Small intestine (tissue), 7 donors: ENCODE measurements around the gene FOXO3. TPM values are rescaled to one million over a fixed set of nuclear protein-coding genes. Genes with fewer than 3 reads are reported as not detected.

ENCODE experiments used
- DNase-seq, 2 donors: peaks; one replicate each; pipeline versions ENCODE4 v3.0.0 to v3.0.0-alpha.2; 2013
- FAIRE-seq: peaks from 2 replicates; lab custom pipeline; 2012; peaks lifted over from hg19 to GRCh38; lab: Jason Lieb, UNC
- H3K27ac ChIP-seq, 3 donors: one replicate each; pipeline ENCODE4 v1.5.1; 2013; ENCODE audit warnings: low read length in 2 of 3, mild to moderate bottlenecking in 2 of 3, control low read depth in 1 of 3, inconsistent platforms in 1 of 3, low read depth in 1 of 3, moderate library complexity in 1 of 3
- H3K27me3 ChIP-seq, 3 donors: one replicate each; pipeline ENCODE4 v1.6.1; 2013; ENCODE audit warnings: low read length in 3 of 3, inconsistent platforms in 1 of 3; ENCODE audit not compliant: control insufficient read depth in 3 of 3, insufficient read depth in 3 of 3
- H3K36me3 ChIP-seq, 3 donors: one replicate each; pipeline ENCODE4 v1.6.1; 2013; ENCODE audit warnings: low read length in 3 of 3, inconsistent platforms in 1 of 3, low read depth in 1 of 3, mild to moderate bottlenecking in 1 of 3, moderate library complexity in 1 of 3; ENCODE audit not compliant: control insufficient read depth in 3 of 3, insufficient read depth in 2 of 3
- H3K4me1 ChIP-seq, 3 donors: one replicate each; pipeline ENCODE4 v1.6.1; 2013; ENCODE audit warnings: low read length in 2 of 3, inconsistent platforms in 1 of 3, low read depth in 1 of 3, mild to moderate bottlenecking in 1 of 3, moderate library complexity in 1 of 3; ENCODE audit not compliant: control insufficient read depth in 3 of 3, insufficient read depth in 2 of 3
- H3K4me3 ChIP-seq, 3 donors: one replicate each; pipeline ENCODE4 v1.5.1; 2013; ENCODE audit warnings: low read length in 3 of 3, control low read depth in 1 of 3, inconsistent platforms in 1 of 3, low read depth in 1 of 3, mild to moderate bottlenecking in 1 of 3, moderate library complexity in 1 of 3
- H3K9me3 ChIP-seq, 2 donors: one replicate each; pipeline ENCODE4 v1.6.1; 2013; ENCODE audit warnings: low read depth in 1 of 2, low read length in 1 of 2; ENCODE audit not compliant: control insufficient read depth in 2 of 2, insufficient read depth in 1 of 2
- WGBS, 3 donors: extraction: QIAGEN DNeasy Blood & Tissue Kit; methylation state at CpG; one replicate each; pipeline ENCODE4 v1.1.7; 2013; 5-methylcytosine and 5-hydroxymethylcytosine counted together
- polyA plus RNA-seq, 4 donors: library from polyadenylated mRNA; stranded (reverse) in 3 of 4; unstranded in 1 of 4; fragments of 200-250 nt in 3 of 4; fragments of 120-200 nt in 1 of 4; gene quantifications; one replicate each; pipeline versions ENCODE4 v1.2.1 to v1.2.3, GENCODE V29; 2013
- donor health status: healthy with polysubstance abuse.
- donor health status: control.
- donor health status: control.
- donor health status: Bipolar disorder and iron deficiency.
- donor health status: healthy.

The FOXO3 gene
- polyA plus RNA-seq, 4 donors = 8.7 to 40.4 (median 14.3) TPM

DNA sequence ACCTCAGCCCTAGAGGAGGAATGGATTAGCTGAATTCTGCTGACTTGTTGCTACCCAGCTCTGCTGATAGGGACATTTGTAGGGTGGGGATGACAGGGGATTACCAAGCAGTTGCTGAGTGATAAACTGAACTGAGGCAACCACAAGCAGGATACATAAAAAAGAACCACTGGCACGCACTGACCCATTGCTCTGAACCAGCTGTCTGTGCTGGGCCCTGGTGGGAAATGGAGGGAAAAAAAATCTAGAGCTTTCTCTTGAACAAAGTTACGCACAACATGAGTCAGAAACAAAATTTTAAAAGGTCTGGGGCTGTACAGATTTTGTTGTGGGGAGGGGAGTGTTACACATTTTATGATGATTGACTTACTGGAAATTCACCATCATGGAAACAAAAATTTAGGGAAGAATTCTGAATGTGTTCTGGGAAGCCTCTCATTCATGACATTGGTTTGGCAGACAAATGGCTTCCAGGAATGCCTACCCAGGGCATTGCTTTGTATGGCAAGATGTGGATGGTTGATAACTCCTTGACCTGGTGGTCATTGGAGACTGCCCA lies 37.7 kb downstream of the FOXO3 start:
- DNase-seq (no peak), FAIRE-seq (no peak)
- H3K9me3 ChIP-seq = no peaks in the 10 kb centered on the region
- H3K4me1 ChIP-seq = peaks cover 0 to 17% (median 2%) of the 10 kb centered on the region in 3 donors
- peak overlapping the region in 1 of 3 donors; percentile 75 for H3K27ac ChIP-seq
- H3K36me3 ChIP-seq = peaks cover 0 to 7% (median 0%) of the 10 kb centered on the region in 3 donors
- no peak overlapping the region for H3K4me3 ChIP-seq
- no peaks in the 10 kb centered on the region for H3K27me3 ChIP-seq
- 69 to 91% (median 74%) methylated on average over 2 of the region's 2 CpGs for WGBS, 3 donors

DNA sequence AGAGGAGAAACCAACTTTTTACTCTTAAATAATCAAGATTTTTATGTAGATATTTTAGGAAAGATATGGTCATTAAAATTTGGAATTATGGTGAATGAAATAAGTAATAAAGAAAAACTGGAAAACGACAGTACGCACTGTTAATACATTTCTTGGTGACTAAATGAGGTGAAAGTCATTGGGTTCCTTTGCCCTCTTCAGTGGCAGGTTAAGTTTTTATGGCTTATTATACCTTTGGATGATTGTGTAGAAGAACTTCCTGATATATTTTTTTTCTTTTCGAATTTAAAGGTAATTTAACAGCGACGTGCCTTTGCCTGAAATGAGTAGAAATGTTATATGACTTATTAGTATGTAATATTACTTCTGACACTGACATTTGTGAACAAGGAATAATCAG lies 43.4 kb downstream of the FOXO3 start:
- Histone ChIP-seq H3K4me3 (no peak overlapping the region), H3K4me1 (peaks cover 0 to 21% (median 8%) of the 10 kb centered on the region in 3 donors), H3K27ac (no peak overlapping the region), H3K27me3 (no peaks in the 10 kb centered on the region), H3K9me3 (no peaks in the 10 kb centered on the region), H3K36me3 (no peaks in the 10 kb centered on the region)
- DNase-seq = no peak
- 69 to 79% (median 78%) methylated on average over 5 of the region's 5 CpGs for WGBS, 3 donors
- no peak for FAIRE-seq

DNA sequence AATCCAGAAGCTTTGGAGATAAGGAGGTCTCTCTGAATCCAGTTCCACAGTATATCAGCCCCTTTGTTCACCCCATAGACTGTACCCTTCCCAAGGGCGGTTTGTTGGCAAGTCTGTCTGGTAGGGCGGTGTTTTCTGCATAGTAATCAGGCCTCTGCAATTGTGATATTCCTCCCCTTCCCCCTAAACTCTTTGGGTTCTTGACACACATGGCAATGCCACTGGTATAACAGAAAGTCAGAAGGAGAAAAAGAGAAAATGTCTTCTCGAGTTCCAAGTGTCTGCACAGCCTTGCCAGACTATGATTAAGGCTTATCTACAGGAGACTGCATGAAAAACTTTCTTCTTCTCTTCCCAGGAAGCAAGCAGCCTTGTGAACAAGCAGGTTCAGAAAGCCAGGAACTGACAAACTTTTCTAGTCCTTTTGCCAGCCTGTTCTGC lies 45.6 kb downstream of the FOXO3 start:
- no peaks in the 10 kb centered on the region for H3K9me3 ChIP-seq
- DNase-seq (no peak), FAIRE-seq (no peak)
- 55 to 63% (median 61%) methylated on average over 3 of the region's 3 CpGs for WGBS, 3 donors
- no peaks in the 10 kb centered on the region for H3K27me3 ChIP-seq
- peaks cover 0 to 28% (median 11%) of the 10 kb centered on the region in 3 donors for H3K4me1 ChIP-seq
- H3K27ac ChIP-seq = no peak overlapping the region
- no peak overlapping the region for H3K4me3 ChIP-seq
- H3K36me3 ChIP-seq = no peaks in the 10 kb centered on the region

DNA sequence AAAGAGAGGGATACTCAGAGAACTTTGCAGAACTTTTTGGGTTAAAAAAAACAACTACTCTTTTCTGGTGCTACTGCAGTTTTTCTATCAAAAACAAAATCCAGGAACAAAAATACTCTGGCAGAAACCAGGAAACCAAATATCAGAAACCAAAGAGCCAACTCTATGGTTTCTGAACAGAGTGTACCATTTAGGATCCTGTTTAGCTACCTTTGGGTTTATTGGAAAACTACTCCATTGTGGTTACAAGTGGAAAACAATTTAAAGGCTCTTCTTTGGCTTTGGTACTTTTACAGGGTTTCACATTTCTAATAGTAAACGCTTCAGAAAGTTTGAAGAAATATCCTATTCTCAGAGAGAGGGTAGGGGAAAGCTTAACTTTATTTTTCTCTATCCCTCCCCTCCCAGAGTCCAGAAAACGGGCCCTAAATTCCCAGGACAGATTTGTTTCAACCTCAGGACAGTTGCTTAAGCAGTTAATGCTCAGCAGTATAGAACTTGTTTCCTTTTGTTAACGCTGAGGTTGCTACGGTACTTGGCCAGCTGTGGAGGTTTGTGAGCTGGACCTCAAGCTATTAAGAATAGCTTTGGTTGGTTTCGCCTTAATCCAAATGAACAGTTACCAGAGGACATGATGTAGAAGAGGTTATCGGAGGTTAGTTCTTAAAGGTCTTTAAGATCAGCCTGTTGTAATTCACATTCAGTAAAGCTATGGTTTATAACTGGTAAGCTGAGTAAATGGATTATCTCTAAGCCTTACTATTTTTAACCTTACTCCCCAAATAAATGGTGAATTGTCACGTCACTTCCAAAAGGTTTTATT lies 47.9 kb downstream of the FOXO3 start:
- H3K27me3 ChIP-seq = no peaks in the 10 kb centered on the region
- DNase-seq (no peak), FAIRE-seq (no peak)
- H3K27ac ChIP-seq = peak overlapping the region in 1 of 3 donors; percentile 11
- no peak overlapping the region for H3K4me3 ChIP-seq
- H3K36me3 ChIP-seq = no peaks in the 10 kb centered on the region
- H3K4me1 ChIP-seq = peaks cover 0 to 28% (median 11%) of the 10 kb centered on the region in 3 donors
- peaks cover 0 to 5% of the 10 kb centered on the region in 2 donors for H3K9me3 ChIP-seq
- 72 to 90% (median 83%) methylated on average over 7 of the region's 7 CpGs for WGBS, 3 donors

DNA sequence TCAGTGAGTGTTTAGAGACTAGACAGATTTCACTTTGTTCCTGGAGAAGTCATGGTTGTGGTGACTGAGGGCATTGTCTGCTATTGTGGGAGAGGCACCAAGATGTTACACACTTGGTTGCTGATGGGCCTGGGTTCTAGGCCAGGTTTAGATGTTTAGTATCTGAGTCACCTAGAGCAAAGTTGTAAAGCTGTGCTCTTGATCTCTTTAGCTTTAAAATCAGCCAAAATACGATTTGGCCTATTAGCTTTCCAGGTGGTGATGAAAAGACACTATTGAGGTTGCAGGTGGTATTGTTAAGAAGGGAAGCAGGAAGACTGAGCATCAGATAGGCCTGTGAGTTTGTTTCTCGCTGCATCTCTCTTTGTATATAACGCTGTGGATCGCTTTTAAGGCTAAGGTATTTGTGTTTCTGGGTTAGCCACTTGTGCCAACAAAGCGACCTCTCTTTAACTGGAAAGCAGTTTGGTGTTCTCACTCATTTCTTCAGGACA lies 48.6 kb downstream of the FOXO3 start:
- H3K27ac ChIP-seq = peak overlapping the region in 1 of 3 donors; percentile 66
- peaks cover 0 to 28% (median 11%) of the 10 kb centered on the region in 3 donors for H3K4me1 ChIP-seq
- H3K9me3 ChIP-seq = peaks cover 0 to 5% of the 10 kb centered on the region in 2 donors
- no peaks in the 10 kb centered on the region for H3K36me3 ChIP-seq
- FAIRE-seq (no peak), DNase-seq (no peak)
- H3K4me3 ChIP-seq = no peak overlapping the region
- H3K27me3 ChIP-seq = no peaks in the 10 kb centered on the region
- whole genome bisulfite sequencing, 3 donors = 86 to 91% (median 89%) methylated on average over 5 of the region's 5 CpGs

DNA sequence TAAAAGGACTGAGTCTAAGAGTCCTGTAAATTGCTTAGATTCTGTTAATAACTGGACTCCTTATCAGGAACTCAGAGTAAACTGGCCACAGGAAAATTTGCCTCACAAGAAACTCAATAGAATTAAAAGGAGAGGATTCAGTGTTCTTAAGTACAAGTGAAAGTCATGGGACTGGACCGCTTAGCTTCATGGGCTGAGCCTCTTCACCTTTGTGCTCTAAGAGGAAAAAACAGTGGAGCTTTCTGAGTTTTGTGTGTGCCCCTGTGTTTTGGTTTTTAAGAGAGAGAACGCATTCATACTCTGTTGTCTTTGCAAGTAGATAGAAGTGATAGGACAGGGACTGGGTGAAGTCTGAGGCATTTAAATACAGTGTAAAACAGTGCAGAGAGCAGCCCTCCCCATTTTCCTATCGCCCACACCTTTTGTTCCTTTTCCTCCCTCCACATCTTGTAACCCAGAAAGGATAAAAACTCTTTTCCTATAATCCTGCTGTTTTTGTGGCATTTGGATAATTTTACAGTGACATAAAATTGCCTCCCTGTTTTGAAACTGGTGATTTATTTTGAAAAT lies 49.6 kb downstream of the FOXO3 start:
- no peaks in the 10 kb centered on the region for H3K36me3 ChIP-seq
- no peak overlapping the region for H3K4me3 ChIP-seq
- no peak overlapping the region for H3K27ac ChIP-seq
- no peak for DNase-seq
- H3K9me3 ChIP-seq = peaks cover 0 to 5% of the 10 kb centered on the region in 2 donors
- no peaks in the 10 kb centered on the region for H3K27me3 ChIP-seq
- FAIRE-seq = no peak
- 76 to 82% (median 78%) methylated on average over 3 of the region's 3 CpGs for WGBS, 3 donors
- peaks cover 0 to 28% (median 11%) of the 10 kb centered on the region in 3 donors for H3K4me1 ChIP-seq

DNA sequence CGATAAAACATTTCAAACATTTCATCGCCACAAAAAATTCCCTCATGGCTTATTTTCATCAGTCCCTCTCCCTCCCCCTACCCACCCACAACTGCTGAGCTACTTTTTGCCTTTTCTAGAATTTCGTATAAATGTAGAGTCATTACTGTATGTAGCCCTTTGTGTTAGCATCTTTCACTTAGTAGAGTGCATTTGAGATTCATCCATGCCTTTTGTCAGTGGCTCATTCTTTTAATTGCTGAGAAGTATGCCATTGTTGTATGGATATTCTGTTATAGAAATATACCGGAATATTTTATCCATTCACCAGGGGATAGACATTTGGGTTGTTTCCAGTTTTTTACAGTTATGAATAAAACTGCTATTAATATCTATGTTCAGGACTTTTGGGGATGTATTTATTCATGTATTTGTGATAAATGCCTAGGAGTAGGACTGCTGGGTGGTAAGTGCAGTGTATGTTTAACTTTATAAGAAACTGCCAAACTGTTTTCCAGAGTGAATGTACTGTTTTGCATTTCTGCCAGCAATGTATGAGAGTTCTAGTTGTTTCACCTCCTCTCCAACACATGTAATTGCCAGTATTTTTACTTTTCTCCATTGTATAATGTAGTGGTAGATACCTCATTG lies 50.4 kb downstream of the FOXO3 start:
- whole genome bisulfite sequencing, 3 donors = 61 to 70% (median 67%) methylated on average over 4 of the region's 4 CpGs

DNA sequence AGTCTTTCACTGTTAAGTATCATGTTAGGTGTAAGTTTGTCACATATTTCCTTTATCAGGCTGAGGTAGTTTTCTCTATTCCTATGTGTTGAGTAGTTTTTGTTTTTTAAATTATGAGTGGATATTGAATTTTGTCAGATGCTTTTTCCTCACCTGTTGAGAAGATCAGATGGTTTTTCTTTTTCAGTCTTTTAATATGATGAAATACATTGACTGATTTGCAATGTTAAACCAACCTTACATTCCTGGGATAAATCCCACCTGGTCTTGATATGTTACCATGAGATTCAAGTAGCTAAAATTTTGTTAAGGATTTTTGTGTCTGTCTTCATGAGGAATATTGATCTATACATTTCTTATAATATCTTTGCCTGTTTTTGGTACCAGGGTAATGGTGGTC lies 52.1 kb downstream of the FOXO3 start:
- H3K9me3 ChIP-seq = peaks cover 0 to 5% of the 10 kb centered on the region in 2 donors
- peaks cover 0 to 20% (median 3%) of the 10 kb centered on the region in 3 donors for H3K4me1 ChIP-seq
- FAIRE-seq = no peak
- H3K27ac ChIP-seq = no peak overlapping the region
- H3K4me3 ChIP-seq = no peak overlapping the region
- H3K27me3 ChIP-seq = no peaks in the 10 kb centered on the region
- DNase-seq = no peak
- peaks cover 0 to 3% (median 0%) of the 10 kb centered on the region in 3 donors for H3K36me3 ChIP-seq

More for the DNA sequence above, 50.4 kb downstream of the FOXO3 start:
- H3K9me3 ChIP-seq = peaks cover 0 to 5% of the 10 kb centered on the region in 2 donors
- DNase-seq (no peak), FAIRE-seq (no peak)
- H3K27me3 ChIP-seq = no peaks in the 10 kb centered on the region
- no peak overlapping the region for H3K4me3 ChIP-seq
- no peaks in the 10 kb centered on the region for H3K36me3 ChIP-seq
- H3K4me1 ChIP-seq = peaks cover 0 to 27% (median 9%) of the 10 kb centered on the region in 3 donors
- no peak overlapping the region for H3K27ac ChIP-seq
